K562 (cell line): Measurements from ENCODE around the gene XAB2. TPM values are rescaled to one million over a fixed set of nuclear protein-coding genes. Genes with fewer than 3 reads are reported as not detected.

Experiments
- ATAC-seq: fragments of 200-7000 bp; cut with Tn5 transposase; 3 replicates; pipeline ENCODE4 v1.9.1; 2020; ENCODE audit warnings: moderate library complexity
- BruUV-seq: library from RNA; stranded (reverse); fragments of 400-500 nt; replicated peaks from 2 replicates; lab custom pipeline; 2021; lab: Mats Ljungman, UMichigan
- CTCF ChIA-PET: fragments of 300-600 bp; formaldehyde crosslinking; extraction: SDS; loops from one replicate; lab custom pipeline; 2021; ENCODE audit warnings: low intra/inter-chr PET ratio; lab: Yijun Ruan, JAX
- POLR2A ChIA-PET: fragments of 300-600, 350-650 bp; sonication (Branson Sonifier 250); formaldehyde crosslinking; extraction: SDS; loops from one replicate; lab custom pipeline; 2021; ENCODE audit warnings: antibody characterized with exemption, inconsistent platforms; lab: Yijun Ruan, JAX
- DNase-seq, 4 experiments: peaks; one replicate each; pipeline versions ENCODE4 v3.0.0 to v3.0.0-alpha.2; 2011 to 2018; ENCODE audit warnings: low spot score in 3 of 4, mixed read lengths in 3 of 4; ENCODE audit errors: extremely low read depth in 1 of 4
- FAIRE-seq: peaks from 2 replicates; lab custom pipeline; 2011; peaks lifted over from hg19 to GRCh38; lab: Jason Lieb, UNC
- H2AFZ ChIP-seq: 2 replicates; pipeline ENCODE4 v1.6.0; 2011; ENCODE audit warnings: low read depth, low read length, control low read depth, inconsistent platforms
- H3K27ac ChIP-seq: fragments of 200-600 bp; 3 replicates; pipeline ENCODE4 v1.8.0; 2011; ENCODE audit warnings: low read depth, mild to moderate bottlenecking, control low read depth, inconsistent platforms, low read length, moderate library complexity, mixed read lengths; ENCODE audit errors: extremely low read depth
- H3K27me3 ChIP-seq, 2 experiments: fragments of 300-600 bp in 1 of 2; 2 replicates in 1 of 2; 3 replicates in 1 of 2; pipeline versions ENCODE4 v1.6.0 to v1.8.0; 2011; ENCODE audit warnings: inconsistent platforms in 2 of 2, low read length in 2 of 2, mild to moderate bottlenecking in 1 of 2, mixed read lengths in 1 of 2, moderate library complexity in 1 of 2; ENCODE audit not compliant: control insufficient read depth in 2 of 2, insufficient read depth in 2 of 2
- H3K36me3 ChIP-seq: fragments of 300-600 bp; 3 replicates; pipeline ENCODE4 v1.8.0; 2011; ENCODE audit warnings: mild to moderate bottlenecking, low read length, inconsistent platforms; ENCODE audit not compliant: control insufficient read depth, insufficient read depth
- H3K4me1 ChIP-seq, 2 experiments: fragments of 200-600 bp in 1 of 2; replicated peaks in 1 of 2; 2 replicates in 1 of 2; 3 replicates in 1 of 2; pipeline versions ENCODE4 v1.5.1 to v1.8.0; 2011; ENCODE audit warnings: inconsistent platforms in 2 of 2, low read length in 2 of 2, mild to moderate bottlenecking in 1 of 2, mixed read lengths in 1 of 2, moderate library complexity in 1 of 2; ENCODE audit not compliant: control insufficient read depth in 2 of 2, insufficient read depth in 2 of 2
- H3K4me2 ChIP-seq: 2 replicates; pipeline ENCODE4 v1.6.1; 2011; ENCODE audit warnings: low read length, control low read depth, inconsistent platforms, mixed read lengths; ENCODE audit not compliant: insufficient read depth
- H3K4me3 ChIP-seq: fragments of 200-600 bp; sonication (generic), shearing (Covaris generic); 2 replicates; pipeline ENCODE4 v1.5.1; 2016; ENCODE audit warnings: control low read depth, inconsistent platforms
- H3K79me2 ChIP-seq: fragments of 200-600 bp; 3 replicates; pipeline ENCODE4 v1.8.0; 2011; ENCODE audit warnings: low read length, inconsistent platforms; ENCODE audit not compliant: control insufficient read depth, insufficient read depth
- H3K9ac ChIP-seq, 2 experiments: 2 replicates each; pipeline versions ENCODE4 v1.6.0 to v1.6.1; 2011; ENCODE audit warnings: low read depth in 2 of 2, low read length in 2 of 2, control low read depth in 1 of 2, inconsistent platforms in 1 of 2, mild to moderate bottlenecking in 1 of 2, mixed read lengths in 1 of 2; ENCODE audit not compliant: insufficient read depth in 1 of 2
- H3K9me1 ChIP-seq: one replicate; pipeline ENCODE4 v1.6.0; 2011; ENCODE audit warnings: inconsistent platforms, mild to moderate bottlenecking, low read length, moderate library complexity; ENCODE audit not compliant: control insufficient read depth, insufficient read depth
- H3K9me3 ChIP-seq: replicated peaks from 2 replicates; pipeline ENCODE4 v1.5.1; 2011; ENCODE audit warnings: low read depth, low read length, inconsistent platforms; ENCODE audit not compliant: control insufficient read depth, insufficient read depth
- H4K20me1 ChIP-seq: replicated peaks from 2 replicates; pipeline ENCODE4 v1.6.1; 2011; ENCODE audit warnings: low read length, inconsistent platforms, mixed read lengths; ENCODE audit not compliant: control insufficient read depth, insufficient read depth
- C11orf30 ChIP-seq: fragments of 450-650 bp; IDR thresholded peaks from 2 replicates; pipeline ENCODE4 v1.6.1; 2016; ENCODE audit warnings: low read depth, mild to moderate bottlenecking
- HDAC8 ChIP-seq: fragments of 450-650 bp; IDR thresholded peaks from 2 replicates; pipeline ENCODE4 v1.6.1; 2016; ENCODE audit warnings: mild to moderate bottlenecking, missing genetic modification characterization, moderate library complexity, missing compliant biosample characterization
- NFIC ChIP-seq: fragments of 450-650 bp; IDR thresholded peaks from 2 replicates; pipeline ENCODE4 v1.6.1; 2017; ENCODE audit warnings: mild to moderate bottlenecking, inconsistent platforms
- SIN3B ChIP-seq: fragments of 450-650 bp; IDR thresholded peaks from 2 replicates; pipeline ENCODE4 v1.6.1; 2017; ENCODE audit warnings: low read depth, mild to moderate bottlenecking, moderate library complexity
- SOX6 ChIP-seq: fragments of 450-650 bp; IDR thresholded peaks from 2 replicates; pipeline ENCODE4 v1.6.1; 2014; ENCODE audit warnings: mild to moderate bottlenecking
- SRSF3 ChIP-seq: fragments of 200-400 bp; formaldehyde crosslinking; IDR thresholded peaks from 2 replicates; pipeline ENCODE4 v1.6.1; 2016; ENCODE audit warnings: mild to moderate bottlenecking, low read length, moderate library complexity; ENCODE audit not compliant: insufficient read depth
- ZNF274 ChIP-seq: IDR thresholded peaks from 2 replicates; pipeline ENCODE4 v1.6.1; 2011; ENCODE audit warnings: low read depth, mild to moderate bottlenecking, low read length, moderate library complexity, borderline replicate concordance
- WGBS: fragments of 100-300 bp; shearing (Covaris generic); methylation state at CpG from one replicate; pipeline ENCODE4 v1.1.6; 2016; ENCODE audit warnings: low coverage, mixed read lengths; ENCODE audit not compliant: insufficient coverage; ENCODE audit errors: missing lambda C conversion rate; 5-methylcytosine and 5-hydroxymethylcytosine counted together
- in situ Hi-C: fragments of 300-500 bp; cut with MboI; formaldehyde crosslinking; loops from 4 replicates; pipeline ENCODE4 v1.15.0; 2018; ENCODE audit warnings: inconsistent platforms, mixed read lengths
- intact Hi-C: fragments of 100-400 bp; cut with micrococcal nuclease; formaldehyde crosslinking; loops from 2 replicates; pipeline ENCODE4 v1.14.2; 2022
- polyA plus RNA-seq, 8 experiments: library from polyadenylated mRNA; depleted of rRNA in 4 of 8; stranded (reverse) in 5 of 8; unstranded in 3 of 8; fragments of >200 nt; fragmentation: Nextera tagmentation in 2 of 8; fragmentation: Illumina TruSeq in 1 of 8; extraction: Ambion mirVana in 2 of 8; extraction: Trizol in 1 of 8; gene quantifications; 2 replicates each; pipeline versions ENCODE4 v1.2.1 to v1.2.3, GENCODE V29; 2011 to 2014; ENCODE audit warnings: inconsistent platforms in 1 of 8, missing spikeins in 1 of 8
- total RNA-seq, 7 experiments: library from RNA; depleted of rRNA in 6 of 7; stranded (reverse); fragments of >200 nt in 6 of 7; fragmentation: Illumina TruSeq in 2 of 7; extraction: Trizol in 2 of 7; gene quantifications; 2 replicates each; pipeline versions ENCODE4 v1.2.1 to v1.2.3, GENCODE V29; 2011 to 2021; ENCODE audit warnings: low replicate concordance in 1 of 7
- TF ChIP-seq, protein P1 (sequence below): fragments of 250-450 bp; sonication (Bioruptor Pico); IDR thresholded peaks from 2 replicates; pipeline ENCODE4 v1.4.0; 2020

XAB2 gene
- total and polyA plus RNA-seq, 9 of the 15 experiments (the other 6 are each of a cell fraction or from before 2014, with no cell fraction given): 0.21 to 58.3 (median 20.0) TPM

DNA sequence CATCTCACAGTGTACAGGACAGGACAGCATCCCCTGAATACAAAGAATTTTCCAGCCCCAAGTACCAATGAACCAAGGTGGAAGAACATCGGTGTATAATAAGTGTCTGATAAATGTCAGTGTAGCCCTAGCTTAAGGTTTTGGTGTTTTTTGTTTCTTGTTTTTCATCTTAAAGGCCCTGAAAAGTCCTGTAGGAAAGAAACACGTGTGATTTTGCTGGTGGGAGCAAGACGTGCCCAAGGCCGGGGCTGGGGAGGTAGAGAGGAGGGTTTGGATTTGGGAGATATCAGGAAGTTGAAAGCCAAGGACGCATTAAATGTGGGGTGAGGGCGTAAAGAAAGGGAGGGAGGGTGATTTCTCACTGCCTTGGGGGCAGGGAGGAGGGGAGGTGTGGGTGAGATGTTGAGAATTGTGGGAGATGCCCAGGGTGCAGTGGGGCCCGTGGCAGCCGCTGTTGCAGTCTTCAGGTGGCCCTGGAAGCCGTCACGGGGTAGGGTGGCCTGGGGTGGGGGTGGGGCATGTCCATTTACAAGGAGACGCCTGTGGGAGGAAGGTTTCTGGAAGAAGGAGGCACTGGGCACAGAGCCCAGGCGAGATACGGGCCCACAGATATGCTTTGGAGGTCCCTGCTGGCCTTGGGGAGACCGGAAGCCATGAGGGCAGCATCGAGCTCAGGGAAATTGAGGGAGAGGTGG is 27.0 kb downstream of the XAB2 start:
- DNase-seq (peak in 1 of 4 experiments; percentile 6), FAIRE-seq (no peak), ATAC-seq (no peak)
- peaks cover 2 to 25% of the 10 kb centered on the region in 2 experiments; a peak in 4 of 5 replicates for H3K4me1 ChIP-seq
- no TSS peak for BruUV-seq
- in situ Hi-C loops (no loop called here), intact Hi-C loops (no loop called here)
- WGBS: 5% methylated on average over 6 of the region's 15 CpGs
- H3K9me3 ChIP-seq: 0 out of 2 replicates have a peak, but pooled peaks cover 1% of the 10 kb centered on the region
- H3K4me2 ChIP-seq: no peak overlapping the region
- no peaks in the 10 kb centered on the region for H3K79me2 ChIP-seq
- no peak overlapping the region for H3K4me3 ChIP-seq
- CTCF ChIA-PET: no interaction called here
- POLR2A ChIA-PET: no interaction called here
- H3K36me3 ChIP-seq: no peaks in the 10 kb centered on the region
- peaks cover 3 to 11% of the 10 kb centered on the region in 2 experiments; a peak in 3 of 5 replicates for H3K27me3 ChIP-seq
- H3K9me1 ChIP-seq: no peaks in the 10 kb centered on the region
- H2AFZ ChIP-seq: no peak overlapping the region
- H4K20me1 ChIP-seq: peaks cover 6% of the 10 kb centered on the region; the same call in 1 of the 2 replicates
- no peak overlapping the region for H3K27ac ChIP-seq
- H3K9ac ChIP-seq: no peak overlapping the region
- no peak for TF ChIP-seq NFIC
- no peak for TF ChIP-seq SRSF3
- no peak for TF ChIP-seq SIN3B
- no peak for TF ChIP-seq HDAC8 (tag)
- no peak for TF ChIP-seq SOX6
- no peak for TF ChIP-seq C11orf30
- TF ChIP-seq ZNF274: no peak
- TF ChIP-seq, protein P1, sequence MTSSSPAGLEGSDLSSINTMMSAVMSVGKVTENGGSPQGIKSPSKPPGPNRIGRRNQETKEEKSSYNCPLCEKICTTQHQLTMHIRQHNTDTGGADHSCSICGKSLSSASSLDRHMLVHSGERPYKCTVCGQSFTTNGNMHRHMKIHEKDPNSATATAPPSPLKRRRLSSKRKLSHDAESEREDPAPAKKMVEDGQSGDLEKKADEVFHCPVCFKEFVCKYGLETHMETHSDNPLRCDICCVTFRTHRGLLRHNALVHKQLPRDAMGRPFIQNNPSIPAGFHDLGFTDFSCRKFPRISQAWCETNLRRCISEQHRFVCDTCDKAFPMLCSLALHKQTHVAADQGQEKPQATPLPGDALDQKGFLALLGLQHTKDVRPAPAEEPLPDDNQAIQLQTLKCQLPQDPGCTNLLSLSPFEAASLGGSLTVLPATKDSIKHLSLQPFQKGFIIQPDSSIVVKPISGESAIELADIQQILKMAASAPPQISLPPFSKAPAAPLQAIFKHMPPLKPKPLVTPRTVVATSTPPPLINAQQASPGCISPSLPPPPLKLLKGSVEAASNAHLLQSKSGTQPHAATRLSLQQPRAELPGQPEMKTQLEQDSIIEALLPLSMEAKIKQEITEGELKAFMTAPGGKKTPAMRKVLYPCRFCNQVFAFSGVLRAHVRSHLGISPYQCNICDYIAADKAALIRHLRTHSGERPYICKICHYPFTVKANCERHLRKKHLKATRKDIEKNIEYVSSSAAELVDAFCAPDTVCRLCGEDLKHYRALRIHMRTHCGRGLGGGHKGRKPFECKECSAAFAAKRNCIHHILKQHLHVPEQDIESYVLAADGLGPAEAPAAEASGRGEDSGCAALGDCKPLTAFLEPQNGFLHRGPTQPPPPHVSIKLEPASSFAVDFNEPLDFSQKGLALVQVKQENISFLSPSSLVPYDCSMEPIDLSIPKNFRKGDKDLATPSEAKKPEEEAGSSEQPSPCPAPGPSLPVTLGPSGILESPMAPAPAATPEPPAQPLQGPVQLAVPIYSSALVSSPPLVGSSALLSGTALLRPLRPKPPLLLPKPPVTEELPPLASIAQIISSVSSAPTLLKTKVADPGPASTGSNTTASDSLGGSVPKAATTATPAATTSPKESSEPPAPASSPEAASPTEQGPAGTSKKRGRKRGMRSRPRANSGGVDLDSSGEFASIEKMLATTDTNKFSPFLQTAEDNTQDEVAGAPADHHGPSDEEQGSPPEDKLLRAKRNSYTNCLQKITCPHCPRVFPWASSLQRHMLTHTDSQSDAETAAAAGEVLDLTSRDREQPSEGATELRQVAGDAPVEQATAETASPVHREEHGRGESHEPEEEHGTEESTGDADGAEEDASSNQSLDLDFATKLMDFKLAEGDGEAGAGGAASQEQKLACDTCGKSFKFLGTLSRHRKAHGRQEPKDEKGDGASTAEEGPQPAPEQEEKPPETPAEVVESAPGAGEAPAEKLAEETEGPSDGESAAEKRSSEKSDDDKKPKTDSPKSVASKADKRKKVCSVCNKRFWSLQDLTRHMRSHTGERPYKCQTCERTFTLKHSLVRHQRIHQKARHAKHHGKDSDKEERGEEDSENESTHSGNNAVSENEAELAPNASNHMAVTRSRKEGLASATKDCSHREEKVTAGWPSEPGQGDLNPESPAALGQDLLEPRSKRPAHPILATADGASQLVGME (CRISPR knock-in tag): no peak
